ENCODE measurements around the gene SNX32.

- no peak for TF ChIP-seq CTCF (IDR thresholded peaks at IDR 0.05; ENCODE audit: low read depth, low read length)
- no peak for TF ChIP-seq EZH2phosphoT487 (IDR thresholded peaks at IDR 0.05; ENCODE audit: low read depth)
These were observed 15.6 kb downstream of the SNX32 start for GRCh38 chr11:65849366-65849765.

Data from OCI-LY3 (cell line).